ENCODE results near the gene HAVCR2.

HAVCR2 gene

DNA sequence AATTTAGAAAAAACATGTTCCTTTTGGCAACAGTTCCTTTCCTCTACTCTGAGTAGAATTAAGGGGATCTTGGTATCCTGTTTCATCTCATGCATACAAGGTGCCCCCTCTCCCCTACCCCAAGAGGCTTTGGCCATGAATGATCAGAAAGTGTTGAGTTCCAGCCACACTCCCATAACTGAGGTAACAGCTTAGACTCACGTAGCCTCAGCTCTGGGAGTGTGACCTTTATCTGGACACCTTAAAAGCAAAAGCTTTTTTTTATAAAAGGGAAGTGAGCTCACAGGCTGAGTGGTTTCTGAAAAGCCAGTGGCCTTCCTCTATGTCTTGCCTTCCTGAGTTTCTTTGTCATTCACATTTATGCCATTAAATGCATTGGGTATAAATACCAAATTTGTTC lies 900 bp upstream of the HAVCR2 start:
- Histone ChIP-seq H3K27me3 (no peaks in the 10 kb centered on the region), H3K4me1 (ENCODE audit: control insufficient read depth in 1 of 2, insufficient read depth in 1 of 2, low read depth in 1 of 2, low read length in 1 of 2) (peaks cover 5 to 11% of the 10 kb centered on the region in 2 experiments), H3K4me3 (ENCODE audit: low read depth in 1 of 2, low read length in 1 of 2) (no peak overlapping the region), H3K27ac (no peak overlapping the region), H3K36me3 (no peaks in the 10 kb centered on the region), H3K9me3 (no peaks in the 10 kb centered on the region)
- no peak for TF ChIP-seq CTCF (IDR thresholded peaks at IDR 0.05)

- peaks cover 5 to 11% of the 10 kb centered on the region in 2 experiments for H3K4me1 ChIP-seq (ENCODE audit: control insufficient read depth in 1 of 2, insufficient read depth in 1 of 2, low read depth in 1 of 2, low read length in 1 of 2)
- H3K36me3 ChIP-seq = no peaks in the 10 kb centered on the region
- TF ChIP-seq CTCF (IDR thresholded peaks at IDR 0.05) = no peak
- peak overlapping the region; percentile 41 for H3K27ac ChIP-seq
- no peaks in the 10 kb centered on the region for H3K27me3 ChIP-seq
- no peaks in the 10 kb centered on the region for H3K9me3 ChIP-seq
- no peak overlapping the region for H3K4me3 ChIP-seq (ENCODE audit: low read depth in 1 of 2, low read length in 1 of 2)
These were observed 1.3 kb downstream of the HAVCR2 start for GRCh38 chr5:157107508-157107907.

DNA sequence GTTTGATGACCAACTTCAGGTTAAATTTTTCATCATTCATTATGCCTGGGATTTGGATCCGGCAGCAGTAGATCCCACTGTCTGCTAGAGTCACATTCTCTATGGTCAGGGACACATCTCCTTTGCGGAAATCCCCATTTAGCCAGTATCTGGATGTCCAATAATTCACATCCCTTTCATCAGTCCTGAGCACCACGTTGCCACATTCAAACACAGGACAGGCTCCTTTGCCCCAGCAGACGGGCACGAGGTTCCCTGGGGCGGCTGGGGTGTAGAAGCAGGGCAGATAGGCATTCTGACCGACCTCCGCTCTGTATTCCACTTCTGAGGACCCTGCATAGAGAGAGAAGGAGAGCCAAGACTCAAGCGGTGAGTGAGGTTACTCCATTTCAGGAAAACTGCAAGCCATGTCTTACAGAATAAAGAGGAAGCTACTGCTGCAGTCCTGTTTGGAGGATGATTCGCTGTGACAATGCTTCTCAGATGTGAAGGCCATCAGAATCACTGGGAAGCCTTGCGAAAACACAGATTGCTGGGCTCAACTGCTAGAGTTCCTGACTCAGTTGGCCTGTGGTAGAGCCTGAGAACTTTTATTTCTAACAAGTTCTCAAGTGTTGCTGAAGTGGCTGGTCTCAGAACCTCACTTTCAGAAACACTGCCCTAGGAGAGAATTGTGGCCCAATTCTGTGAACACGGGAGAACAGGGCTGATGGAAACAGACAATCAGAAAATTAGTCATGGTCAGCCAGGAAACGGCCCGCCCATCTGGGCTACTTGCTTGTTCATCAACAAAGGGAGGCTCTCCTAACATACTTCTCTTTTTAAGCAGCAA lies 2.0 kb downstream of the HAVCR2 start:
- H3K27ac ChIP-seq = peak overlapping the region; percentile 41
- no peaks in the 10 kb centered on the region for H3K9me3 ChIP-seq
- H3K4me3 ChIP-seq (ENCODE audit: low read depth in 1 of 2, low read length in 1 of 2) = no peak overlapping the region
- peaks cover 5 to 11% of the 10 kb centered on the region in 2 experiments for H3K4me1 ChIP-seq (ENCODE audit: control insufficient read depth in 1 of 2, insufficient read depth in 1 of 2, low read depth in 1 of 2, low read length in 1 of 2)
- no peaks in the 10 kb centered on the region for H3K27me3 ChIP-seq
- no peaks in the 10 kb centered on the region for H3K36me3 ChIP-seq
- TF ChIP-seq CTCF (IDR thresholded peaks at IDR 0.05) = no peak

GRCh38 chr5:157100140-157100679 lies 8.6 kb downstream of the HAVCR2 start:
- Histone ChIP-seq H3K4me1 (ENCODE audit: control insufficient read depth in 1 of 2, insufficient read depth in 1 of 2, low read depth in 1 of 2, low read length in 1 of 2) (no peaks in the 10 kb centered on the region), H3K36me3 (no peaks in the 10 kb centered on the region), H3K4me3 (ENCODE audit: low read depth in 1 of 2, low read length in 1 of 2) (no peak overlapping the region), H3K9me3 (no peaks in the 10 kb centered on the region), H3K27ac (no peak overlapping the region), H3K27me3 (no peaks in the 10 kb centered on the region)
- TF ChIP-seq CTCF (IDR thresholded peaks at IDR 0.05) = no peak

DNA sequence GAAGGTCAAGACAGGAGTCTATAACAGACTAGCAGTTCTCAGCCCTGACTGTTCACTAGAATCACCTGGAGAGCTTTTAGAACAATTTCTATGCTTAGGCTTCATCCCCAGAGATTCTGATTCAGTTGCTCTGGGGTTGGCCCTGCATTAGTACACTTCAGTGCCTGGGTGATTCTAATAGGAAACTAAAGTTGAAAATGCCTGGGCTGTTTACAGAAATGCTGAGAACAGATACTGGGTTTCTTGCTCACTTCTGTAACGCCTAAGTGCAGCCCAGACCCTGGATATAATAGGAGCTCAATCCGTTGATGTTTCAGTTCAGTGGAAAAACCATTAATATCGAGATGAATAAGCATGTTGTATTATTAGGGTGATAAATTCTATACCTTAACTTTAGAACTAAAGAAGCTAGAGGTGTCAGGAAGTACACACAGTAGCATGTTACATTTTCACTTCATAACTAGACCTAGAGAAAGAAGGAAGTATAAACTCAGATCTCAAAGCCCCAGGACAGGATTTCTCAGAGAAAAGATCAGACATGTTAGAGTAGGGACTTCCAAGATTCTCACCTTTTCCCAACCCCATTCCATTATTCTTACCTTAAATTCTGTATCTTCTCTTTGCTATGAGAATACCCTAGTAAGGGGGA lies 20.4 kb downstream of the HAVCR2 start:
- Histone ChIP-seq H3K27ac (no peak overlapping the region), H3K4me3 (ENCODE audit: low read depth in 1 of 2, low read length in 1 of 2) (no peak overlapping the region), H3K4me1 (ENCODE audit: control insufficient read depth in 1 of 2, insufficient read depth in 1 of 2, low read depth in 1 of 2, low read length in 1 of 2) (no peaks in the 10 kb centered on the region), H3K9me3 (no peaks in the 10 kb centered on the region), H3K27me3 (no peaks in the 10 kb centered on the region), H3K36me3 (no peaks in the 10 kb centered on the region)
- TF ChIP-seq CTCF (IDR thresholded peaks at IDR 0.05) = no peak
